Bronchial epithelial cell (primary cell): ENCODE measurements around the gene FAM171A1. TPM values are rescaled to one million over a fixed set of nuclear protein-coding genes. Genes with fewer than 3 reads are reported as not detected.

Source experiments
- DNase-seq: peaks from one replicate; pipeline ENCODE4 v3.0.0-alpha.2; 2010; ENCODE audit warnings: low read depth
- FAIRE-seq: peaks from 2 replicates; lab custom pipeline; 2011; peaks lifted over from hg19 to GRCh38; lab: Jason Lieb, UNC
- H3K27me3 ChIP-seq: 2 replicates; pipeline ENCODE4 v1.5.1; 2011; ENCODE audit warnings: low read length; ENCODE audit not compliant: control insufficient read depth, insufficient read depth
- H3K36me3 ChIP-seq: 2 replicates; pipeline ENCODE4 v1.5.1; 2011; ENCODE audit warnings: low read length; ENCODE audit not compliant: control insufficient read depth, insufficient read depth
- H3K4me3 ChIP-seq: 2 replicates; pipeline ENCODE4 v1.5.1; 2011; ENCODE audit warnings: mild to moderate bottlenecking, low read depth, low read length, control low read depth
- CTCF ChIP-seq: IDR thresholded peaks from 2 replicates; pipeline ENCODE4 v1.5.1; 2011; ENCODE audit warnings: mild to moderate bottlenecking, moderate library complexity, low read length, control low read depth, inconsistent platforms; ENCODE audit not compliant: insufficient read depth, severe bottlenecking
- total RNA-seq: library from RNA; depleted of rRNA; stranded (reverse); fragments of >200 nt; gene quantifications from 2 replicates; pipeline ENCODE4 v1.2.1, GENCODE V29; 2014

The FAM171A1 gene
- total RNA-seq, 1 donor from 2014 or later: 2.6 TPM

DNA sequence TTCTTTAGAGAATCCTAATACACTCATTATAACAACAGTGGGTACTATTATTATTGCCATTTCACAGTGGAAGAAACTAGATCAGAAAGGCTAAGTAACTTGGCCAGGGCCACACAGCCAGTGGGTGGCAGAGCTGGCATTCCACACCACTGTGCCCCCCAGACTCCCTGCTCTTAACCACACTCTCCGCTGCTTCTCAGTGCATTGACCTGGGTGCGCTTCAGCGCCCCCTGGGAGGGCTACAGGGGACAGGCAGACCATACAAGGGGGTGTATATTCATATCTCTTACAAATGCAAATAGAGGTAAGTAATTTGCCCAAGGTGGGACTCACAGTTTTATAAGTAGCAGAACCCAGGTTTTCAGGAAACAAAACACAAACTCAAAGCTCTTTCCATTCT lies 125.6 kb downstream of the FAM171A1 start:
- H3K36me3 ChIP-seq: no peaks in the 10 kb centered on the region
- FAIRE-seq (no peak), DNase-seq (no peak)

GRCh38 chr10:15244635-15245197 lies 126.4 kb downstream of the FAM171A1 start:
- Histone ChIP-seq H3K4me3 (no peak overlapping the region), H3K27me3 (no peaks in the 10 kb centered on the region), H3K36me3 (no peaks in the 10 kb centered on the region)
- FAIRE-seq: no peak
- no peak for TF ChIP-seq CTCF
- no peak for DNase-seq

More for the DNA sequence above, 125.6 kb downstream of the FAM171A1 start:
- H3K4me3 ChIP-seq: no peak overlapping the region
- no peaks in the 10 kb centered on the region for H3K27me3 ChIP-seq
- TF ChIP-seq CTCF: no peak

GRCh38 chr10:15242261-15242840 lies 128.7 kb downstream of the FAM171A1 start:
- DNase-seq (no peak), FAIRE-seq (no peak)
- TF ChIP-seq CTCF: no peak
- Histone ChIP-seq H3K27me3 (no peaks in the 10 kb centered on the region), H3K36me3 (no peaks in the 10 kb centered on the region), H3K4me3 (no peak overlapping the region)

DNA sequence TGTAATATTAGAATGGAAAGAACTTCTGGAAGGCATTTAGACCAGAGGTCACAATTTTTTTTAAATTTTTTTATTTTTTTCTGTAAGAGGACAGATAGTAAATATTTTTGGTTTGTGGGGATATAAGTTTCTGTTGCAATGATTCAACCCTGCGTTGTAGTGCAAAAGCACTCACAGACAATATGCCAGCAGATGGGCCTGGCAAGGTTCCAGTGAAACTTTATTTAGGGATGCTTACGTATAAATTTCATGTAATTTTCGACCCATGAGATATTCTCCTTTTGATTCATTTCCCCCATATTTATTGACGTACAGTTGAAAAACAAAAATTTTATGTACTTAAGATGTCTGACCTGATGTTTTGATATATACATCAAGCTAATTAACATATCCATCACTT lies 129.8 kb downstream of the FAM171A1 start:
- no peak for DNase-seq
- no peak for FAIRE-seq
- Histone ChIP-seq H3K36me3 (no peaks in the 10 kb centered on the region), H3K27me3 (no peaks in the 10 kb centered on the region), H3K4me3 (no peak overlapping the region)
- TF ChIP-seq CTCF: no peak

- Histone ChIP-seq H3K4me3 (no peak overlapping the region), H3K27me3 (no peaks in the 10 kb centered on the region), H3K36me3 (no peaks in the 10 kb centered on the region)
- no peak for FAIRE-seq
- no peak for TF ChIP-seq CTCF
- DNase-seq: no peak
These were observed 132.3 kb downstream of the FAM171A1 start for GRCh38 chr10:15238555-15239335.
